HG03045 (cell line): ENCODE results near the gene PCDHB14.

ENCODE experiments used
- ATAC-seq: cut with Tn5 transposase; IDR thresholded peaks from one replicate; pipeline ENCODE4 v1.9.1; 2021; ENCODE audit warnings: mild to moderate bottlenecking, moderate library complexity; ENCODE audit not compliant: unreplicated experiment

Gene PCDHB14

GRCh38 chr5:141269195-141269594, 46.1 kb downstream of the PCDHB14 start:
- ATAC-seq = no peak

GRCh38 chr5:141272906-141273305, 49.8 kb downstream of the PCDHB14 start:
- no peak for ATAC-seq
